C1 segment of cervical spinal cord (tissue), 14 donors: Measurements from ENCODE around the gene PPIA.
"Not testable (repeated sequence)": the region's sequence is repeated elsewhere in the genome, so short reads cannot be mapped to it uniquely, and the experiment has no call there.

Source experiments
- DNase-seq, 14 donors: peaks; one replicate each; lab custom pipeline; 2025; lab: John Stamatoyannopoulos, UW

The PPIA gene

DNA sequence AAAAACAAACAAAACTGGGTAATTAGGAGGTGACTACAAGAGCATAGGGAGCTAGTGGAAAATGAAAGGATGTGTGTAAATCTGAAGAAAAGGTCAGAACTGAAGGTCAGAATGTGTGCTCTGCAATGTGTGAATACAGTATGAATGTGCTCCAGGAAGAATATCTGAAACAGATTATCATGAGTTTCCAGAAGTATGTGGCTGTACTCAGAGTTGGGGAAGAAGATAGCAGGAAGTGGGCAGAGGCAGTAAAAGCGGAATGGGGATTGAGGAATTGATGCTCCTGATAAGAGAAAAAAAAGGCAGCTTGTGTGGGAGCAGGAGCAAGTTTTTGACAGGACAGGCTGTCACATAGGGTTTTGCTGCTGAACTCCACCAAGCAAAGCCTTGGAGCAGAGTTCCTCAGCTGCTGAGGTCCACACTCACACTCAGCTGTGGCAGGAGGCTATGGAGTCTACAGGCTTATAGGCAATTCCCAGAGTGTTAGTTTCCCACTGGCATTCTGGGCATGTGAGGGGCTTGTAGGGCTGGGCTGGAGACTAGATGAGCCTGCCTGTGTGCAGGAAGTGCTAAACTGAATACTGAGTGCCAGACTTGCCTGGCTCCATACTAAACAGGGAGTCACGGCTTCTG is 28.5 kb downstream of the PPIA start:
- no peak for DNase-seq

DNA sequence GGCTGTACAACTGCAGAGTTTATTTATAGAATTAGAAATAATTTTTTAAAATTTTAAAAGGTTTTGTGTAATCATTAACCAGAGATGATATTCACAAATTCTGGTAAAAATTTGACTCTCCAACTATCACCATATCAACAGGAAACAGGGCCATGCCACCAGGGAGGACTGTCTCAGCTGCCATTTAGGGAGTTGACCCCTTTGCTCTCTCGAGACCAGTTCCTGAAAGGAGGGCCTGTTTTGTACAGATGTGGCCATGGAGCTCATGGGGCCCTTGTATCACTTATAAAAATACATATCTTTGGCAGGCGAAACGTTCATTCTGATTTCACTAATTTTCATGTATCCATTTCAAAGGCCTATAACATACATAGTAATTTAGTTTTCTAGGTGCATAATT is 31.1 kb downstream of the PPIA start:
- no peak for DNase-seq

DNA sequence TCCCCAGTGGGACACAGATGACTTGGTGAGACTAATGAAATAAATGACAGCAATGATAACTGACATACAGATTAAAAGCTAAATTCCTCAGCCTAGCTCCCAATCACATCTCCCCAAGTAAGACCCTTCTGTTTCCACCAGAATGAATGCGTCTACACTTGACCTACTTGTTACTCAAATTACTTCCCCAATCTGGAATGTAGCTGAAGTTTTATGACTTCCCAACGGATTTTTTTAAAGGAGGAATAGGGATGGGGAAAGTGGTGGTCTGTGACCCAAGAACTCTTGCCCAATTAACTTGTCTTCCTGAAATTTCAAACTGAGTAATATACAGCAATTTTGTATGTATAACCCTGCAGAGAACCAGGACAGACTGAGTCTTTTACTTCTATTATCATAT is 42.3 kb downstream of the PPIA start:
- no peak for DNase-seq

DNA sequence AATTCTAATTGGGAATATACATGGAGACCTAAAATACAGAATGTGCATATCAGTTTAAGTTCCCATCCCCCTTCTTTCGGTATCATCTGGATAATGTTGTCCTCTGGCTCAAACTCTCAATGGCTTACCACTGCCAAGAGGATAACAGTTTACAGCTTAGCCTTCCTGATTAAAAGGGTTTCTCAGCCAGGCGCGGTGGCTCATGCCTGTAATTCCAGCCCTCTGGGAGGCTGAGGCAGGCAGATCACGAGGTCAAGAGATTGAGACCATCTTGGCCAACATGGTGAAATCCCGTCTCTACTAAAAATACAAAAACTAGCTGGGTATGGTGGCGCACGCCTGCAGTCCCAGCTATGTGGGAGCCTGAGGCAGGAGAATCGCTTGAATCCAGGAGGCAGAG is 46.2 kb downstream of the PPIA start:
- not testable (repeated sequence) for DNase-seq

DNA sequence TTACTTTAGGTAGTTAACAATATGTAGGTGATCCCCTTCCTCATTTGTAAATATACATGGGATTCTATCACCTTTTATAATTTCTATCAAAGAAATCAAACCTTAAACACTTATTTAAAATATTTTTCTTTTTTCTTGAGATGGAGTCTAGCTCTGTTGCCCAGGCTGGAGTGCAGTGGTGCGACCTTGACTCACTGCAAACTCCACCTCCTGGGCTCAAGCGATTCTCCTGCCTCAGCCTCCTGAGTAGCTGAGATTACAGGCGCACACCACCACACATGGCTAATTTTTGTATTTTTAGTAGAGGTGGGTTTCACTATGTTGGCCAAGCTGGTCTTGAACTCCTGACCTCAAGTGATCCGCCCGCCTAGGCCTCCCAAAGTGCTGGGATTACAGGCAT is 47.0 kb downstream of the PPIA start:
- not testable (repeated sequence) for DNase-seq

DNA sequence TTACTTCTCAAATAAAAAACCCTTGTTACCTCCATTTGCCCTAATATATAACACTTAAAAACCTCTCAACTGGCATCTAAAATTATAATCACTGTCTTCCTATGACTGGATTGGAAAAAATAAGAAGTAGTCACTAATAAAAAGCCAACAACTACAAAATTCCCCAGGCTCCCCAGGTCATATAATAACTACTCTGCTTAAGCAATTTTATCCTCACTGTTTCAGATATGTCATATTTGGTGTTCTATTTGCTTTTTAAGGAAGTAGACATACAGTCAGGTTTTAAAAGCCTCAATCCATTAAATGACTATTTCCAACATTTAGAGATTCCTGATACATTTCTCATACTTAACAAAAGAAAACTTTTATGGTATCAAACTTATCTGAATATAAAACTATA is 49.0 kb downstream of the PPIA start:
- DNase-seq = no peak

DNA sequence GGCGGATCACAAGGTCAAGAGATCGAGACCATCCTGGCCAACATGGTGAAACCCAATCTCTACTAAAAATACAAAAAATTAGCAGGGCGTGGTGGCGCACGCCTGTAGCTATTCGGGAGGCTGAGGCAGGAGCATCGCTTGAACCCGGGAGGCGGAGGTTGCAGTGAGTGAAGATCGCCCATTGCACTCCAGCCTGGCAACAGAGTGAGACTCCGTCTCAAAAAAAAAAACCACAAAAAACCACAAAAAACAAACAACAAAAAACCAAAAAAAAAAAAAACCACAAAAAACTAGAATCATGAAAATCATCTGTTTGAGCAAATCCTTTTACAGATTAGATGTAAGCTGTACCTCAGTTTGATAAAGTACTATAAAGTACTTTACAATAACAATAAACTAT is 49.9 kb downstream of the PPIA start:
- DNase-seq = not testable (repeated sequence)

DNA sequence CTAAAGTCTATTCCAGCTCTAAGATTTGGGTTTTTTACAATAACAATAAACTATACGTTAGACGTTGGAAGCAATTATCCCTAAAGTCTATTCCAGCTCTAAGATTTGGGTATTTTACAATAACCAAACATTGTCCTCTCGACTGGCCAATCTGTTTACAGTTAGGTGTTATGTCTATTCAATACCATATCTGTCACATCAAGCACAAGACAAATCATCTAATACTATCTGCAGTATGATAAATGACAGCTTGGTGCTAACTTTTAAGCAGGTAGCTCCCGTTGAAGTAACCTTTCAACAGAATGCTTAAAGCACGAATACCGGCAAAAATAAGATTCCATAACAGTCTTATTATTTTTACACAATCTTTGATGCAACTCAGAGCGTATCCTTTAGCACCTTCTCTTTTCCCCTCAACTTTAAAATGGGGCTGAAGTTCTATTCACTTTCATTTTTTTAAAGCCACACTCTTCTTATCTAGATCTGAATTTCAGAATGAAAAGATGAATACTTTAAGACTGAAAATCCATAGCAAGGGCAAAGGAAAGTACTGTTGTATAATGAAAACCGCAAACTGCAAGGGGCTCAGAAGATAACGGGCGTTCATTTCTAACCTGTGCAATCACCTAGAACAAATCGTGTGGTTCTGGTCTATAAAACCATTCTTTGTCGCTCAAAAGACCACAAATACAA is 50.5 kb downstream of the PPIA start:
- no peak for DNase-seq

DNA sequence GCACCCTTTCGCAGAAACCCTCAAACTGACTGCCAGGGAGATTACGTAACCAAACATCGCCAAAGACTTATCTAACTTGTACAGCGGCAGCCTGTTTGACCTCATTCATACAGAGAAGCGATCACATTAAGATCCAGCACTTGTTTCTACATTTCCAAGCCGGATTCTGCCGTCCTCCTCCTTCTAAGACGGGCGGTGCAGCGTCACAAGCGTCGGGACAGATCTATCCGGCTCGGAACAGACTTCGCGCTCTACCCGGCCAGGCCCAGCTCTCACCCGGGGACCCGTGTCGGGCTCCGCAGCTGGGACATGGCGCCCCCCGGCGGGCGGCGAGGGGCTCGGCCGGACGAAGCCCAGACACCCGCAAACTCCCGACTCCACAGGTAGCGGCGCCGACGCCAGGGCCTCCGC is 51.0 kb downstream of the PPIA start:
- peak; percentile 71 to 98 (median 93) for DNase-seq

DNA sequence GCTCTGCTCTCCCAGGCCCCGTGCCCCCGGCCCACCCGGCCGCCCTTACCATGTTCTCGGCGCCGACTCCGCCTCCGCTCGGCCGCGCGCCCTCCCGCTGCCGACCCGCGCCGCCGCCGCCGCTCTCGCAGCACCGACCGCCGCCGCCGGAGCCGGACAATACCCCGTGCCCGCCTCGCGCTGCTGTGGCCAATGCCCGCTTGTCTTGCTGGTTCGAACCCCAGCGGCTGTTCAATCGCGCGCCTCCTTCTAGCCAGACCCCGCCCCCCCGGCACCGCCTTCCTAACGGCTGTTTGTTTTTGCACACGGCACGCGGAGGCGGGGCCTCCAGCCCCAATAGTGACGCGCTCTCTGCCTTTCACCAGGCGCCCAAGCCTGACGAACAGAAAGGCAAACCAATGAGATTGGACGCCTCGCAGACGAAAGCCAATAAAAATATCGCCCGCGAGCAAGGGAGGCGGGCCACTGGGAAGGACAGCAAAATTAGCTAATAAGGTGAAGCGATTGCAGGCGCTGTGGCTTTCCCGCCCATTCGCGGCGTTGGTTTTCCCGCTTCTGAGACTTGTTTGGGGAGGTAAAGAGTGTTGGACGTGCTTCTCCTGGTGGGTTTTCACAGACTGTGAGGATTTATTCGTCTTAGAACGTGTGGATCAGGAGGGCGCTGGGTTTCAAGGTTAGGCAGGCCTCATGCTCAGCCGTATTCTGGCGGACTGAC is 51.6 kb downstream of the PPIA start, which contains the start of gene H2AZ2:
H2AZ2 (minus strand) TSS at position 168 of the 715 bp plus-strand sequence; CDS start at position 52, 116 bp downstream.
- peak; percentile 93 to 100 (median 99) for DNase-seq

DNA sequence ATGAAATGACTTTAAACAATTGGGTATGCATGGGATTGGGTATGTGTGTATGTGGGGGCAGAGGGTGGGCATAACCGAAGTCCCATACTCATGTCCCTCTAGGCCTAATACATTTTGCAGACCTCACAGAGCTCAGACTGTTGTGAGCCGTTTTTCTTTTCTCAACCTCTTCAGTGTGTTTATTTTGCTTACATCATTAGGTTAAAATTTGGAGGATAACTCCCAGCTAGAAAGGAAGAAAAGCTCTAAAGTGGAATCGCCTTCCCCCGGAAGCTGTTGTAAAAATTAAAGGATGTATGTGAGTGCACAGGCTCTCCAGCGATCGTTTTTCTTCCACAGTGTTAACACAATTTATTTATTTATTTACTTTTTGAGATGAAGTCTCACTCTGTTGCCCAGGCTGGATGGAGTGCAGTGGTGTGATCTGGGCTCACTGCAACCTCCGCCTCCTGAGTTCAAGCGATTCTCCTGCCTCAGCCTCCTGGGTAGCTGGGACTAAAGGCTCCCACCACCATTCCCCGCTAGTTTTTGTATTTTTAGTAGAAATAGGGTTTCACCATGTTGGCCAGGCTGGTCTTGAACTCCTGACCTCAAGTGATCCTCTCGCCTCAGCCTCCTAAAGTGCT is 52.9 kb downstream of the PPIA start:
- no peak for DNase-seq

DNA sequence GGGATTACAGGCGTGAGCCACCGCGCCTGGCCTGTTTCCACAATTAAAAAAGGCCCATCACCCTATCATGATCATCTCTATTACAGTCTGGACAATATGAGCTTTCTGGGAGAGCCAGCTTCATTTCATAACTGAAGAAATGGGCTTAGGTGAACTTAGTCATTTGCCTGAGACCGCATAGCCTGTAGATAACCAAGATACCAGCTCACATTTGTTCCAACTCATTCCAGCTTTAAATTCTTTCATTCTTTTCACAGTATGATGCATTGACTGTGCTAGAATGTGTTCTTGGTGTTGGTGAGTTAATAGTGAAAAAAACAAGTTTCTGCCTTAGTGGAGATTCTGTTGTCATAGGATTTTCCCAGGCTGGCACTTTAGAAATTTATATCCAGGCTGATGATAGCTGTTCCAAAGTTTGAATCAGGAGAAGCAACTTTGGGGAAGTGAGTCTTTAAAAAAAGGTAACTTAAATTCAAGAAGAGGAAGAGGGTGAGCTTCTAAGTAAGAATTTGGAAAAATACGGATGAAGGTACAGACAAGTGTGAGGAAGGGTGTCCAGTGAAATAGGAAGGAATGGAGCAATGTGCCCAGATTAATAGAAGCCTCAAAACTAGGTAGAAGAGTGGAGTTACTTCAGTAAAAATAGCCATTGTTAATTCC is 53.5 kb downstream of the PPIA start:
- no peak for DNase-seq

DNA sequence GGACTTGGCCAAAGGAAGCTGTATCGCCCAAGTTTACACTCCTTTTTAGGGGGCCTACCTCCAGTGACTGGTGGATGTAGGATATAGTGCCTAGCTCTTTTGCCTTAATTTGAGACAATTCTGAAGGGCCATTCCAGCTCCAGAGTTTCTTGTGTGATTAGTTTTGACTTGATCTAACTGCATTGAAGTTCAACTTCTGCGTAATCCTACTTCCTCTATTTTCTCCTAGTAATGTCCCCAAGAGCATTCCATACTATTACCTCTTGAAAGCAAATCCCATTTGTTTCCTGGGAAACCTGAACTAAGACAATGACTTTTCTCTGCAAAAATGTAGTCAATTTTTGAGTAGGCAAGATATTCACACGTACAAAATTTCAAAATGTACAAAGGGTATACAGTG is 56.1 kb downstream of the PPIA start:
- no peak for DNase-seq
